ENCODE data around the gene CRTAP. TPM values are rescaled to one million over a fixed set of nuclear protein-coding genes. Genes with fewer than 3 reads are reported as not detected.
A peak's percentile ranks its signal among the peaks of the same experiment; 100 is the strongest.

The CRTAP gene
- total and polyA plus RNA-seq, 10 donors: 37.9 to 156 (median 96.5) TPM

DNA sequence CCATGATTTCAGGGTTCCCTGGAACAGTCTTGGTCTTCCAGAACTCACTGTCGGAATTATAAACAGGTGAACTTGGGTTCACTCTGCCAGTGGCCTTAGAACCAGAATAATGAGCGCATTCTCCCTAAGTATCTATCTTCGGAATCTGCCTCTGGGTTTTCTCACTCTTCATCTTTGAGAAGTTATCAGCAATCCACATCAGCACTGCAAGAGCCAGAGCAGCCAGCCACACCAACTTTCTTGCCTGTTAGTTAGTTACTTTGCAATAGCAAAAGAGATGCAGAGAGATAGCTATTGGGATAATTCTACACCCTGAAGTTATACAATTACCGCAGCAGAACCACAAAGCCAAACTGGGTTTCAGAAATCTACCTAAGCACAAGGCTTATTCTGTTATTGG is 42.6 kb upstream of the CRTAP start:
- intact Hi-C loops (cut with DNase I; ENCODE audit: low total_unique reads): no loop called here
- H3K36me3 ChIP-seq: peaks cover 0 to 72% (median 33%) of the 10 kb centered on the region in 6 donors
- H3K27me3 ChIP-seq (replicated peaks in 1 of 7): no peaks in the 10 kb centered on the region
- no peak for DNase-seq
- no peaks in the 10 kb centered on the region for H3K9me3 ChIP-seq
- 90 to 98% (median 96%) methylated on average over 4 of the region's 4 CpGs for WGBS, 5 donors
- H3K27ac ChIP-seq: no peak overlapping the region
- H3K4me1 ChIP-seq: peaks cover 0 to 34% (median 12%) of the 10 kb centered on the region in 6 donors
- no peak for TF ChIP-seq POLR2AphosphoS5 (IDR thresholded peaks at IDR 0.05)
- TF ChIP-seq POLR2A (IDR thresholded peaks at IDR 0.05): no peak
- TF ChIP-seq, protein P1, sequence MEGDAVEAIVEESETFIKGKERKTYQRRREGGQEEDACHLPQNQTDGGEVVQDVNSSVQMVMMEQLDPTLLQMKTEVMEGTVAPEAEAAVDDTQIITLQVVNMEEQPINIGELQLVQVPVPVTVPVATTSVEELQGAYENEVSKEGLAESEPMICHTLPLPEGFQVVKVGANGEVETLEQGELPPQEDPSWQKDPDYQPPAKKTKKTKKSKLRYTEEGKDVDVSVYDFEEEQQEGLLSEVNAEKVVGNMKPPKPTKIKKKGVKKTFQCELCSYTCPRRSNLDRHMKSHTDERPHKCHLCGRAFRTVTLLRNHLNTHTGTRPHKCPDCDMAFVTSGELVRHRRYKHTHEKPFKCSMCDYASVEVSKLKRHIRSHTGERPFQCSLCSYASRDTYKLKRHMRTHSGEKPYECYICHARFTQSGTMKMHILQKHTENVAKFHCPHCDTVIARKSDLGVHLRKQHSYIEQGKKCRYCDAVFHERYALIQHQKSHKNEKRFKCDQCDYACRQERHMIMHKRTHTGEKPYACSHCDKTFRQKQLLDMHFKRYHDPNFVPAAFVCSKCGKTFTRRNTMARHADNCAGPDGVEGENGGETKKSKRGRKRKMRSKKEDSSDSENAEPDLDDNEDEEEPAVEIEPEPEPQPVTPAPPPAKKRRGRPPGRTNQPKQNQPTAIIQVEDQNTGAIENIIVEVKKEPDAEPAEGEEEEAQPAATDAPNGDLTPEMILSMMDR (IDR thresholded peaks at IDR 0.05 in 8 of 11, conservative IDR thresholded peaks at IDR 0.05 in 3 of 11): no peak
- H3K4me3 ChIP-seq: no peak overlapping the region

DNA sequence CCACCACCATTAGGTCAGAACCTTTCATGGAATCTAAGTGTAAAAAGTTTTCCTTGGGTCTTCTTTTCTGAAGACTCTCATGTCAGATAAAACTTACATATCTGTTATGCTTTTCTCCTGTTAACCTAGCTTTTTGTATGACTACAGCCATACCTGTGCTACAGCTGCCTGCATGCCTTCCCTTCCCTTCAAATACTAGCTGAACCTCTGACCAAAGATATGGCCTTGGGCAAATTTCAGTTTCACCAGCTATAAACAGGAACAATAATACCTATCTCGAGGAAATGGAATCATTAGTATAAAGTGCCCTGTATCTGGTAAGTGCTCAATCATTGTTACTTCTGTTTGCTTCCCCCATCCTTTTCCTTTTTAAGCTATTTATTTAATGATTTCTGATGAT is 41.9 kb upstream of the CRTAP start:
- peaks cover 0 to 72% (median 33%) of the 10 kb centered on the region in 6 donors for H3K36me3 ChIP-seq
- DNase-seq: no peak
- H3K9me3 ChIP-seq: no peaks in the 10 kb centered on the region
- TF ChIP-seq, protein P1 (IDR thresholded peaks at IDR 0.05 in 8 of 11, conservative IDR thresholded peaks at IDR 0.05 in 3 of 11): no peak
- TF ChIP-seq POLR2AphosphoS5 (IDR thresholded peaks at IDR 0.05) (no peak), POLR2A (IDR thresholded peaks at IDR 0.05) (no peak)
- WGBS, 5 donors: 68 to 87% (median 79%) methylated on average over 1 of the region's 1 CpG
- intact Hi-C loops (cut with DNase I; ENCODE audit: low total_unique reads): no loop called here
- H3K4me3 ChIP-seq: no peak overlapping the region
- H3K27ac ChIP-seq: no peak overlapping the region
- no peaks in the 10 kb centered on the region for H3K27me3 ChIP-seq (replicated peaks in 1 of 7)
- peaks cover 0 to 36% (median 12%) of the 10 kb centered on the region in 6 donors for H3K4me1 ChIP-seq

- no peak for DNase-seq
- intact Hi-C loops (cut with DNase I; ENCODE audit: low total_unique reads): loop anchor here (2.0 kb wide), 1 partner anchor 124 kb away; the partner anchor contains the start of gene CCR4
- no peaks in the 10 kb centered on the region for H3K27me3 ChIP-seq (replicated peaks in 1 of 7)
- H3K27ac ChIP-seq: no peak overlapping the region
- peaks cover 0 to 48% (median 18%) of the 10 kb centered on the region in 6 donors for H3K36me3 ChIP-seq
- no peaks in the 10 kb centered on the region for H3K9me3 ChIP-seq
- H3K4me1 ChIP-seq: peaks cover 0 to 50% (median 12%) of the 10 kb centered on the region in 6 donors
- WGBS, 5 donors: 56 to 64% (median 58%) methylated on average over 13 of the region's 13 CpGs
- no peak overlapping the region for H3K4me3 ChIP-seq
- TF ChIP-seq POLR2A (IDR thresholded peaks at IDR 0.05): no peak
- no peak for TF ChIP-seq POLR2AphosphoS5 (IDR thresholded peaks at IDR 0.05)
- TF ChIP-seq, protein P1 (IDR thresholded peaks at IDR 0.05 in 8 of 11, conservative IDR thresholded peaks at IDR 0.05 in 3 of 11): peak; percentile 66 to 89 (median 86)
Observed at GRCh38 chr3:33074217-33075067, 39.4 kb upstream of the CRTAP start.

DNA sequence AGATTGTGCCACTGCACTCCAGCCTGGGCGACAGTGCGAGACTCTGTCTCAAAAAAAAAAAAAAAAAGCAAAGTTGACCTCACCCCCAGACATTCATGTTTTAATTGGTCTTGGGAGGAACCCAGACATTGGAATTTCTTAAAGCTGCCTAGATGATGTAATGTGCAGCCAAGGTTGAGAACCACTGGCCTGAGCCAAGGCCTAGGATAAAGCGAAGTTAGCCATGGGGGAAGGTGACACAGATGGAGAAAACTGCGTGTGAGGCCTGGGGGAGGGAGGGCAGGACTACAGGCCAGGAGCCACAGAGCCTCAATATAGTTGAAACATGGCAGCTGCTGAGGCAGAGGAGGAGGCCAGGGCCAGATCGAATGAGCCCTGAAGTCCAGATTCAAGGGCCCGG is 37.8 kb upstream of the CRTAP start:
- DNase-seq: no peak
- WGBS, 5 donors: 80 to 93% (median 87%) methylated on average over 4 to 6 of the region's 6 CpGs
- no peak overlapping the region for H3K27ac ChIP-seq
- no peaks in the 10 kb centered on the region for H3K27me3 ChIP-seq (replicated peaks in 1 of 7)
- intact Hi-C loops (cut with DNase I; ENCODE audit: low total_unique reads): loop anchor here (2.0 kb wide), 1 partner anchor 125 kb away; the partner anchor contains the start of gene CCR4
- H3K9me3 ChIP-seq: no peaks in the 10 kb centered on the region
- peaks cover 0 to 33% (median 9%) of the 10 kb centered on the region in 6 donors for H3K36me3 ChIP-seq
- H3K4me1 ChIP-seq: peaks cover 0 to 50% (median 12%) of the 10 kb centered on the region in 6 donors
- TF ChIP-seq POLR2A (IDR thresholded peaks at IDR 0.05) (no peak), POLR2AphosphoS5 (IDR thresholded peaks at IDR 0.05) (peak in 1 of 3 donors; percentile 36)
- TF ChIP-seq, protein P1 (IDR thresholded peaks at IDR 0.05 in 8 of 11, conservative IDR thresholded peaks at IDR 0.05 in 3 of 11): no peak
- H3K4me3 ChIP-seq: no peak overlapping the region
